Hypothalamus (tissue), 51 donors: ENCODE results near the gene RNU6-9.

ENCODE experiments used
- DNase-seq, 51 donors: peaks; one replicate each; lab custom pipeline; 2025; lab: John Stamatoyannopoulos, UW

The RNU6-9 gene

DNA sequence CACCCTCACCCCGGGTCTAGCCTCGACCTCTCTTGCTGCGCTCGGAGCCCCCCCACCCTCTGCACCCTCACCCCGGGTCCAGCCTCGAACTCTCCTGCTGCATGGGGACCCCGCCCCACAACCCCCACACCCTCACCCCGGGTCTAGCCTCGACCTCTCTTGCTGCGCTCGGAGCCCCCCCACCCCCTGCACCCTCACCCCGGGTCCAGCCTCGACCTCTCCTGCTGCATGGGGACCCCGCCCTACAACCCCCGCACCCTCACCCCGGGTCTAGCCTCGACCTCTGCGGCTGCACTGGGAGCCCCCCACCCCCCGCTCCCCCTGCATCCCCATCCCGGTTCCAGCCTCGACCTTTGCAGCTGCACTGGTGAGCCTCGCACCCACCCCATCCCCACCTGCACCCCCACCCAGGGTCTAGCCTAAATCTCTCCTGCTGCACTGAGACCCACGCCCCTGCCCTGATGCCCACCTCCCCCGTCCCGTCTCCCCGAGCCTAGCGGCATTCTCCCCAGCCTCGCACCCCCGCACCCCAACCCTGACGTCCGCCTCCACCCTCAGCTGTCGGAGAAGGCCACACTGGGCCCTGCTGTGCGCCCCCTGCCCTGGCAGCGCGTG, 32.0 kb upstream of the RNU6-9 start:
- DNase-seq: no peak

DNA sequence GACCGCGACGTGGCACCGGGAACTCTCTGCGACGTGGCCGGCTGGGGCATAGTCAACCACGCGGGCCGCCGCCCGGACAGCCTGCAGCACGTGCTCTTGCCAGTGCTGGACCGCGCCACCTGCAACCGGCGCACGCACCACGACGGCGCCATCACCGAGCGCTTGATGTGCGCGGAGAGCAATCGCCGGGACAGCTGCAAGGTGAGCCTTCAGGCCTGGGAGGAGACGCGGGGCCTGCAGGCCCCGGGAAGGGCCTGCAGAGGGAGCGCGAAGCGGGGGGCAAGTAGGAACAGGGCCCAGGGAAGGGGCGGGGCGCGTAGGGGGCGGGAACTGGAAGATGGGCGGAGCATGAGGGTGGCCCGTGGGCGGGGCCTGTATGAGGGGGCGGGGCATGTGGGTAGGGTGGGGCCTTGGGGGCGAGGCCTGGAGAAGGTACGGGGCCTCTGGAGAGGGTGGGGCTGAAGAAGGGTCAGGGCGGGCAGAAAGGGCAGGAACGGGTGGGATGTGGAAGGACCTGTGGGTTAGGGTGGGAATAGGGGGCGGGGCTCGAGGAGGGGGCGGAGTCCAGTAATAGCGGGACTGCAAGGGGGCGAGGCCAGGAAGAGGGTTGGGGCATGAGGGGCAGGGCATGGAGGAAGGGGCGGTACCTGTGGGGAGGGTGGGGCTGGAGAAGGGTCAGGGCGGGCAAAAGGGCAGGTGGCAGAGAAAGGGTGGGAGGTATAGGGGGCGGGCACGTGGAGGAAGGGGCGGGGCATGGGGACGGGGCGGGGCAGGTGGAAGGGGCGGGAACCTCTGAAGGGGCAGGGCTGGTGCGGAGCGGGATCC, 31.3 kb upstream of the RNU6-9 start:
- DNase-seq: peak in 2 of 51 donors; percentile 24 to 42

GRCh38 chr19:862581-863314, 30.5 kb upstream of the RNU6-9 start:
- peak in 4 of 51 donors; percentile 11 to 23 (median 18) for DNase-seq

DNA sequence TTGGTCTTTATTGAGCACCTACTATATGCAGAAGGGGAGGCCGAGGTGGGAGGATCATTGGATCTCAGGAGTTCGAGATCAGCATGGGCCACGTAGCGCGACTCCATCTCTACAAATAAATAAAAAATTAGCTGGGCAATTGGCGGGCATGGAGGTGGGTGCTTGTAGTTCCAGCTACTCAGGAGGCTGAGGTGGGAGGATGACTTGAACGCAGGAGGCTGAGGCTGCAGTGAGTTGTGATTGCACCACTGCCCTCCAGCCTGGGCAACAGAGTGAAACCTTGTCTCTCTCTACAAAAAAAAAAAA, 30.0 kb upstream of the RNU6-9 start:
- no peak for DNase-seq

DNA sequence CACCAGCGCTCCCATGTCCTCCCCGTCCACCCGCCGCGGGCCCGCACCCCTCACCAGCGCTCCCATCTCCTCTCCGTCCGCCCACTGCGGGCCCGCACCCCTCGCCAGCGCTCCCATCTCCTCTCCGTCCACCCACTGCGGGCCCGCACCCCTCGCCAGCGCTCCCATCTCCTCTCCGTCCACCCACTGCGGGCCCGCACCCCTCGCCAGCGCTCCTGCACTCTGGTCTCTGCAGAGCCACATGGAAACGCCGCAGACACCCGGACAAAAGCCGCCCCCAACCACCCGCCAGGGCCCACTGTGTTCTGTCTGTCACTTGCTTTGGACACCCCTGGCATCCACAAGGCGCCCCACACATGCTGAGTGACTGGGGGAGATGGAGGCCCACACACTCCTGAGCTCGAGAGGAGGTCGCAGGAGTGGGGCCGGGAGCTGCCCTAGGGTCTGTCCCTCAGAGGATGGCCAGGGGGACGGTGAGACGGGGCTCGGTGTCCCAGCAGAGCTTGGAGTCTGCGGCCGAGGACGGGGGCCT, 26.4 kb upstream of the RNU6-9 start:
- DNase-seq: no peak

- no peak for DNase-seq
These were observed 25.9 kb upstream of the RNU6-9 start for GRCh38 chr19:867301-867793.

DNA sequence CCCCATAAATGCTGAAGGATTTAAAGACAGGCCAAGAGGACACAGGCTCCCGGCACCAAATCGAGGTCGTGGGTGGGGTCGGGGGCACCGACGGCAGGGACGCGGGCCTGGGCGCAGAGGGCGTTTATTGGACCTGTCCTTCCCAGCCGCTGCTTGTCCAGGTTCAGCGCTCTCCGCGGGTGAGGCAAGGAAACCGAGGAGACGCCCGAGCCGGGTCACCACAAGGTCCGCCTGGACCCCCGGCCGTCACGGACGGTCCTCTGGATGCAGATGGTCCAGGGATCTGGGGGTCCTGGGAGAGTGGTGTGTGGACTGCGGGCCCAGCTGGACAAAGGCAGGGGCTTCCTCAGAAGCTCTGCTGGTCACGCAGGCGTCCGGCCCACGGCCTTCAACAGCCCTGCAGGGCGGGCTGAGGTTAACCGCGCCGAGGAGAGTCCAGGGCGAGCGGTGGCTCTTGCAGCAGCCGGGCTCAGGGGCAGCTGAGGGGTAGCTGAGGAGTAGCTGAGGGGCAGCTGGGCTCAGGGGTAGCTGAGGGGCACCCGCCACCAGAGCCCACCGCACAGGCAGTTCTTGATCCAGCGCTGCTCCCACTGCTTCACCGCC, 25.3 kb upstream of the RNU6-9 start:
- no peak for DNase-seq

DNA sequence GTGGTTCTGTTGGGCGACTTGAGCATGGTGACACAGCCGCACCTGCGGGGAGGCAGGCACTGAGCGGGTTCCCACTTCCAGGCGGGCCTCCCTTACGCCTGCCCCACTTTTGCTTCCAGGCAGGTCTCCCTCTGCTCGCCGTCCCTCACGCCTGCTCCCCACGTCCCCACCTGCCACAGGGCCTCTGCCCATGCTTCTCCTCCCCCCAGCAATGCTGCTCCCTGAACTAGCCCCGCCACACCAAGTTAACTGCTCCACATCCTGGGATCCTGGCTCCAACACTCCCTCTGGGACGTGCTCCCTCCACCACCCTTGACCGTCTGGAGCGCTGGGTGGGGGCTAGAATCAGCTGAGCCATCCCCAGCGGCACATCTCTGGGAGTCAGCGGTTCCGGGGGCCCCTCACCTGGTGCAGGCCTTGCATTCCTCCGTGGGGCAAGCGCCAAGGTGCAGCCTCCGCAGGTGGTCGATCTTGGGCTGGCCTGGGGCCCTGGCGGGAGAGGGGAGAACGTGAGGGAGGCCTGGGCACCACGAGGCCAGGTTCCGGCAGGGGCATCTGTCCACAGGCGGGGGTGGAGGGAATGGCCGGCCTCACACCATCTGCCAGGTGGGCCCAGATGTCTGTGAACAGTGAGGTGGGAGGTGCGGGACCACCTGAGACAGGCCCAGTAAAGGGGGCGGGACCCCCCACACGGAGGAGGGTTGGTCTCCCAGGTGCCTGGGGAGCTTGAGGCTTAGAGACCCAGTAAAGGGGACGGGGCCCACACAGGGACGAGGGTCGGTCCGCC, 24.6 kb upstream of the RNU6-9 start:
- DNase-seq: no peak

GRCh38 chr19:869245-870177, 23.8 kb upstream of the RNU6-9 start:
- DNase-seq: peak in 1 of 51 donors; percentile 20

DNA sequence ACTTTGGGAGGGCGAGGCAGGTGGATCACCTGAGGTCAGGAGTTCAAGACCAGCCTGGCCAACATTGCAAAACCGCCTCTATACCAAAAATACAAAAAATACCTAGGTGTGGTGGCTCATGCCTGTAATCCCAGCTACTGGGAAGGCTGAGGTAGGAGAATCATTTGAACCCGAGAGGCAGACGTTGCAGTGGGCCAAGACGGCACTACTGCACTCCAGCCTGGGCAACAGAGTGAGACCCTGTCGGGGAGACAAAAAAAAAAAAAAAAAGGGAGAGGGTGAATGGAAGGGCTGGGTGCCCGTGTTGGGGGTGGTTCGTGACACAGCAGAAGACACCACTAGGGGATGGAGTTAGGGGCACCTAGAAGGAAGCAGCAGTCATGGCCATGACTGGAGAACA, 23.0 kb upstream of the RNU6-9 start:
- DNase-seq: no peak

GRCh38 chr19:870963-871401, 22.3 kb upstream of the RNU6-9 start:
- DNase-seq: peak in 27 of 51 donors; percentile 6 to 73 (median 36)

GRCh38 chr19:871446-872265, 21.6 kb upstream of the RNU6-9 start:
- DNase-seq: peak in 1 of 51 donors; percentile 19

GRCh38 chr19:872266-872951, 20.9 kb upstream of the RNU6-9 start:
- no peak for DNase-seq

GRCh38 chr19:873084-873483, 20.2 kb upstream of the RNU6-9 start:
- no peak for DNase-seq

DNA sequence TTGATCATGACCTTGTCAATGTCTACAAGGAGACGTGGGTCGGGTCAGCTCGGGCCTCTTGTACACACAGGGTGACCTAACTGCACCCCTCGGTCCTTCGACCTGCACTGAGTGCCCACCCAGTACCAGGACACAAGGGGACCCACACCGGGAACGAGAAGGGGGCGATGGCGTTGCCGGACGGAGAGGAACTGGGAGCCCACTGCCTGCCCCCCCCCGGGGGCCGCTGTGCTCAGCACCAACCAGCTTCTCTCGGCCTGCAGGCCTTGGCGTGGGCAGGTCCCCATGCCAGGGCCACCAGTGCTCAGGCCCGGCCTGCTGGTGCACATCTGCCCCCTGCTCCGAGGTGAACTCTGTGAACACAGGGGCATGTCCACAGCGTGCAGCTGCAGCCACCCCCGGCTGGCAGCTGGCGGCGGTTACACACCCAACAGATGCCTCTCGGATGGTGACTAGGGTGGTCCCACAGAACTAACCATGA, 19.7 kb upstream of the RNU6-9 start:
- DNase-seq: no peak

DNA sequence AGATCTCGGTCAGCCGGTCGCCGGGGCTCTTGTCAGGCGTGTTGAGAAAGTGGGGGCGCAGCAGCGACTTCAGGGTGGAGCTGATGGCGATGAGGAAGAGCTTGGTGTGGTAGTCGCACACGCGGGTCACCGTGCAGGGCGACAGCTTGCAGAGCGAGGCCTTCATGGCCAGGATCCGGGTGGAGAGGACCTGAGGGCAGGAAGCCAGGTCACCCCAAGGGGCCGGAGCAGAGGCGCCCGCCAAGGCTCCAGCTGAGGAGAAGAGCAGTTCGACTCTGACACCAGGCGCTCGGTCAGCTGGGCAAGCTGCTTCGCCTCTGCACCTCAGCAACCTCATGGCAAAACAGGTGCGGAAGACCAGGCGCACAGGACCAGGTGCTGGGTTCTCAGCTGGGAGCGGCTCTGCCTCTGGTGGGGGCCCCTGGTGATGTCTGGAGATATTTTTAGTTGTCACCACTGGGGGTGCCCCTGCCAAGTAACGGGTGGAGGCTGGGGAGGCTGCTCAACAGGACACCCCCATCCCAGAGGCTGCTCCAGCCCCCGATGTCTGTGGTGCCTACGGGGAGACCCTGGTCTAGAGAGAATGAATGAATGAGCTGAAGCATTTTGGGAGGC, 17.9 kb upstream of the RNU6-9 start:
- DNase-seq: no peak

DNA sequence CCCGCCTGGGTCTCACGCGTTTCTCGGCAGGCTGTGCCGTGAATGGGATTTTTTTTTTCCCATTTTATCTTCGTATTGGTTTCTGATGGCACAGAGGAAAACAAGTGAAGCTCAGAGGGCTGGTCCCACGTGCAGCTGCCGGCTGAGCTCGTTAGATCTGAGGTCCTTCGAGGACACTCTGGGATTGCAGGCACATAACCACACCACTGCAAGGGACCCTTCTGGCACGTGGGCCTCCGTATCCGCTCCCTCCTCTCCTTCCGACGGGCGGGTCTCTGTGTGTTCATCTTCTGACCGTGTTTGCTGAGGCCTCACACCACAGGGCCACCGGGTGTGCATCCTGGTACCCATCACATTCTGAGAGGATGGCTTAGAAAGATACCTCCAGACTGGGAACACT, 17.2 kb upstream of the RNU6-9 start:
- peak in 2 of 51 donors; percentile 9 to 14 for DNase-seq
